Activated T-helper 2 cell treated with anti-CD3 and anti-CD28 coated beads, Interferon-gamma antibody, Interleukin-2, Interleukin-4, amounts not matched to agents 10 μg/mL and 5 μg/mL and 100 μg/mL, durations not matched to agents 14 hours and 24 hours and 36 hours (primary cell): ENCODE measurements around the gene PEX10. TPM values are rescaled to one million over a fixed set of nuclear protein-coding genes. Genes with fewer than 3 reads are reported as not detected.

Source experiments
- DNase-seq: peaks from one replicate; pipeline ENCODE4 v3.0.0; 2021; ENCODE audit warnings: low spot score
- H3K27ac Mint-ChIP-seq: one replicate; pipeline ENCODE4 v1.8.0; 2021; ENCODE audit warnings: mixed read lengths
- H3K27me3 Mint-ChIP-seq: one replicate; pipeline ENCODE4 v1.8.0; 2021; ENCODE audit warnings: low read depth, mixed read lengths
- H3K36me3 Mint-ChIP-seq: one replicate; pipeline ENCODE4 v1.8.0; 2021; ENCODE audit warnings: low read depth, mixed read lengths
- H3K4me1 Mint-ChIP-seq: one replicate; pipeline ENCODE4 v1.8.0; 2021; ENCODE audit warnings: low read depth, mixed read lengths
- H3K4me3 Mint-ChIP-seq: one replicate; pipeline ENCODE4 v1.8.0; 2021; ENCODE audit warnings: low read depth, mild to moderate bottlenecking, moderate library complexity, mixed read lengths
- H3K9me3 Mint-ChIP-seq: one replicate; pipeline ENCODE4 v1.8.0; 2021; ENCODE audit warnings: mixed read lengths
- intact Hi-C: fragments of 100-400 bp; cut with micrococcal nuclease; formaldehyde crosslinking; loops from one replicate; pipeline ENCODE4 v1.15.1; 2023
- total RNA-seq: library from RNA; stranded (reverse); gene quantifications from 2 replicates; pipeline ENCODE4 v1.2.3, GENCODE V29; 2022

The PEX10 gene
- total RNA-seq, 1 donor from 2014 or later, result 18.2 TPM

DNA sequence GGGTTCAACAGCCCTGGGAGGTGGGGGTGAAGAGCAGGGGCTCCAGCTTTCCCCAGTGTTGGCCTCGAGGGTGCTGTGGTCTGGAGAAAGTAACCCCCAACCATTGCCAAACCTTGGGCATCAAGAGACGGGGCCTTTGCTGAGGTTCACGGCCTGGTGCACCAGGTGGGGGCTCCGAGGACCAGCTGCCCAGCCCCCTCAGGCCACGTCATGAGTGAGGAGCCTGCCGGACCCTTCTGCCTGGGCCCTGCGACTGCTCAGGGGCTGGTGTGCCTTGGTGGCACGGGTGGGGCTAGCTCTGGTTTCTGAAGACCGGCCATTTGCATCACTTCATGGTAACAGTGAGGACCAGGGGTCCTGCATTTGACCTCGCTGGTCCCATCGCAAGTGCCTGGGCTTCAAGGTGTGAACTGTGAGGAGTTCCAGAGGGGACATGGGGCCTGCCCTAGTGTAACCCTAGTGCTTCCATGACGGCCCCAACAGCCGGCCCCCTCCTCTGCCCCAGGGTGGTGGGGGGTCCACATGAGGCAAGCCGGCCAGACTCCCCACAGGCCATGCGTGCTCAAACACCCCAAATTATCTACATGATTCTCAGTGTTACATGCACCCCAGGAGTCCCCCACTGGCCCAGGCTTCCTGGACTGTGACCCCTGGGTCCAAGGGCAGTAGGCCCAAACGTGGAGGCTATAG is 34.5 kb downstream of the PEX10 start:
- no peak for DNase-seq
- no peak overlapping the region for H3K27ac Mint-ChIP-seq
- intact Hi-C loops, result no loop called here
- H3K4me3 Mint-ChIP-seq, result no peak overlapping the region
- no peaks in the 10 kb centered on the region for H3K9me3 Mint-ChIP-seq
- no peaks in the 10 kb centered on the region for H3K36me3 Mint-ChIP-seq
- no peaks in the 10 kb centered on the region for H3K4me1 Mint-ChIP-seq
- no peaks in the 10 kb centered on the region for H3K27me3 Mint-ChIP-seq

DNA sequence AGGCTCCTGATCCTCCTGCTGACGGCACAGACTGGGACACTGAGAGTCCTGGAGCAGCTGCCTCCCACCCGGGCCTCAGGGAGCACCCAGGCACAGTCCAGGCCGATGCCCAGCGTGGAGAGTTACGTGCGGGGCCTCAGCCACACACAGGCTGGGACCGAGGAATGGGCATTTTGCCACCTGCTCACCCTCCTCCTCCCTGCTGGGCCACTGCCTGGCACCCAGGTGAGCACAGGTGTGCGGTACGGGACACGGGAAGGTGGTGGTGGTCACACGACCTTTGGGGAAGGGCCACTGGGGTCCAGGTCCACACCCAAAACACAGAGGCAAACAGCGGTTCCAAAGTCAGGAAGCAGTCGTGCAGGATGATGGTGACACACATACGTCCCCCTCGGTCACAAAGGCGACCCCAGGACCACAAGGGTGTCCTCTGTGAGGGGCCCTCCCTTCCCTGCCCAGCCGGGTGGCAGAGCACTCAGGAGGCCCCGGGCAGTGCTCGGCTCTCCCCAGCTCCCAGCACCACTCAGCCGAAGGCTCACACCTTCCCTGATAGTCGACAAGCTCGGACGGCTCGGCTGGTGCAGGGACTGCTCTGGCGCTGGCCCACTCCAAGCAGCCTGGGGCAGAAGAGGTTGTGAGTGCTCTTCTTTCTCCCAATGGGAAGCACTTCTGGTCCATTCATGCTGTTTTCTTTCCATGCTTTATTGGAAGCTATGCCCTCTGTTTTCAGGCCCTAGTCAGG is 35.3 kb downstream of the PEX10 start:
- no peaks in the 10 kb centered on the region for H3K27me3 Mint-ChIP-seq
- no peaks in the 10 kb centered on the region for H3K9me3 Mint-ChIP-seq
- DNase-seq, result no peak
- intact Hi-C loops, result no loop called here
- no peak overlapping the region for H3K4me3 Mint-ChIP-seq
- H3K27ac Mint-ChIP-seq, result no peak overlapping the region
- H3K4me1 Mint-ChIP-seq, result no peaks in the 10 kb centered on the region
- no peaks in the 10 kb centered on the region for H3K36me3 Mint-ChIP-seq

- H3K27me3 Mint-ChIP-seq, result no peaks in the 10 kb centered on the region
- intact Hi-C loops, result no loop called here
- H3K4me3 Mint-ChIP-seq, result no peak overlapping the region
- H3K27ac Mint-ChIP-seq, result no peak overlapping the region
- DNase-seq, result no peak
- no peaks in the 10 kb centered on the region for H3K4me1 Mint-ChIP-seq
- no peaks in the 10 kb centered on the region for H3K9me3 Mint-ChIP-seq
- H3K36me3 Mint-ChIP-seq, result no peaks in the 10 kb centered on the region
Observed at GRCh38 chr1:2376261-2376741, 36.1 kb downstream of the PEX10 start.

- no peaks in the 10 kb centered on the region for H3K4me1 Mint-ChIP-seq
- no peak overlapping the region for H3K27ac Mint-ChIP-seq
- no peak for DNase-seq
- no peaks in the 10 kb centered on the region for H3K9me3 Mint-ChIP-seq
- intact Hi-C loops, result no loop called here
- no peak overlapping the region for H3K4me3 Mint-ChIP-seq
- no peaks in the 10 kb centered on the region for H3K27me3 Mint-ChIP-seq
- H3K36me3 Mint-ChIP-seq, result no peaks in the 10 kb centered on the region
Observed at GRCh38 chr1:2375923-2376260, 36.5 kb downstream of the PEX10 start.

DNA sequence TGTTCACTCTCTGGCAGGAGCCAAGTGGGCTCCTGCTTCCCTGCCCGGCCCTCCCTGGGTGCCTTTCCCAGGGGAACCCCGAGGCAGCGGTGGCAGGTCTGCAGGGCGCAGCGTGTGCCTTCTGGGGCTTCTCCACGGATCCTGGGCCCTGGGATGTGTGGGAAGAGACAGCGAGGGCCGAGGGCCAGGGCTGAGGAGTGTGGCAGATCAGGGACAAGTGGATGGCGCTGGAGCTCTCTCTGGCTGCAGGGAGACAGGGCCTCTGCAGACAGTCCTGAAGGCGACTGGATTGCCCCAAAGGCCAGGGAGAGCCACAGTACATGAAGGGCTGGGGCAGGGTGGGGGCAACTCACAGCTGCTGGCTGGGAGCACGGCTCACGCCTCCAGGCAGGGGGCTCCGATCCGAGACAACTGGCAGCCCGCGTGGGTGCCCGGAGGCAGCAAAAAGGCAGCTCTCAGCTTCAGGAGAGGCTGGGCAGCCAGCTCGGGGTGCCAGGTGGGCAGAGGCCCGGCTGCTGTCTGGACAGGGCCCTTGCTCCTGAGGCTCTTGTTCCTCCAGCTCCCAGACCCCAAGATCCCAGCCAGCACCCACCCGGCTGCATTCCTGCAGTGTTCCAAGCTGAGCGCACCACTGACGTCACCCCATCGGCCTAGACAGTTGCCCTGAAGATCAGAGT is 37.0 kb downstream of the PEX10 start:
- no peaks in the 10 kb centered on the region for H3K27me3 Mint-ChIP-seq
- no peak overlapping the region for H3K27ac Mint-ChIP-seq
- intact Hi-C loops, result no loop called here
- no peak for DNase-seq
- H3K36me3 Mint-ChIP-seq, result no peaks in the 10 kb centered on the region
- H3K4me3 Mint-ChIP-seq, result no peak overlapping the region
- H3K4me1 Mint-ChIP-seq, result no peaks in the 10 kb centered on the region
- H3K9me3 Mint-ChIP-seq, result no peaks in the 10 kb centered on the region

DNA sequence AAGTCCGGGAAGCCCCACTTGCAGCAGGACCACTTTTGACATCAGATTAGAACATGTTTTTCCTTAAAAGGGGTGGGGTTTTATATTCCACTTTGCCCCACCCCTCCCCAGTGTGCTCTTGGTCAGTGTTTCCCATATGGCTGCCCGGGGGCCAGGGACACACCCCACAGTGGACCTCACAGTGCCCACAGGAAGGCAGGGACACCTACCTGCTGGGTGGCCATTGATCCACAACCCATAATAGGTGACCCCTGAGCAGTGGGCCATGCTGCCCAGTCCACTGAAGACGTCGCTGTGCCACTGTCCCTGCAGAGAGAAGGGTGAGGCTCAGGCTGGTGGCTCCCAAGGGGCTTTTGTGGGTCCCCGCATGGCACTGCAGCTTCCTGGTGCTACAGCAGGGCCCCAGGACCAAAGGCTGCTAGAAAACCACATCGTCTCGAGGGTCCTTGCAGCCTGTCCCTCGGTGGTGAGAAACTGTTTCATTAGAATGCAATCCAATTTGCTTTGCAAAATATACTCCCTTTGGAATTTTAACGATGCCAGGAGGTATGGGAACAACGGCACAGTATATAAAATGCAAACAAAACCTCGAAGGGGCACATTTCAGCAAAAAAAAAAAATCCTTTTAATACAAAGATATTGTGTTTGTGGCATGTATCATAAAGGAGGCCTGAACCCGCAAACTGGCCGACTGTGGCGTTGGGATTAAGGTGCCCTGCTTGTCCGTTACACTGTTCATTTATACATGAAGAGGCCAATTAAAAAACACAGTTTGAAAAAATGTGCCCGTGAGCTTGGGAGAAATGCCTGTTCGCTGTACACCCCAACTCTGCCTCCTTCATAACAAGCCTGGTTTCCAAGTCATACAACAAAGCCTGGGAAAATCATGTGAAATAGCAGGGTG is 37.9 kb downstream of the PEX10 start:
- H3K4me3 Mint-ChIP-seq, result no peak overlapping the region
- H3K9me3 Mint-ChIP-seq, result no peaks in the 10 kb centered on the region
- H3K4me1 Mint-ChIP-seq, result no peaks in the 10 kb centered on the region
- intact Hi-C loops, result no loop called here
- no peaks in the 10 kb centered on the region for H3K36me3 Mint-ChIP-seq
- H3K27ac Mint-ChIP-seq, result no peak overlapping the region
- H3K27me3 Mint-ChIP-seq, result no peaks in the 10 kb centered on the region
- no peak for DNase-seq

DNA sequence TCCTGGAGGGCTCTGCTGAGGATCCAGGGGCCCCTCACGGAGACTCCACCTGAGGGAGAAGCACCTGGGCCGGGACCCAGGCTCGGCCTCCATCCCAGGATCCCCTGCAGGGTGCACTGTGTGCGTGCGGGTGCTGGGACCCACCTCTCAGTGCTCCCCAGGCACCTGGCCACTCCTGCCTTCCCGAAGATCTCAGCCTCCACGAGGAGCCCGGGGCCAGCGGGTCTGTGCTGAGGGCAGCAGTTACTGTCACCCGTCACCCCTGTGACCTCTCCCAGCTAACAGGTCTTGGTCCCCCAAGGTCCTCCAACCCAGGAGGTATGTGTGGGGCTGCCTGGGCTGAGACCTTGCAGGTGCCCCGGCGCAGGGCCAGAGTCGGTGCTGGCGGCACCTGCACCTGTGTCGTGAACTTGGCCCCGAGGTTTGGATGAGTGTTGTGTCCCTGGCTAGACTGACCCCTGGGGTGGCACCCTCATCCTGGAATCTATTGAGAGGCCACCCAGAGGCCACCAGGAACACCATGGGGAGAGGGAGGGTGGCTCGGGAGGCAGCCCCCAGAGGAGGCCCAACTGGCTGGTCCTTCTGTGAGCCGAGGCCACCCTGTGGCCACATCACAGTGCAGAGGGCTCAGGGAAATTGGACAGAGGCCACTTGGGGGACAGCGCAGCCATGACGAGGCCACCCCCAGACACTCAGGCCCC is 38.7 kb downstream of the PEX10 start:
- Mint-ChIP-seq H3K9me3 (no peaks in the 10 kb centered on the region), H3K27me3 (no peaks in the 10 kb centered on the region), H3K4me3 (no peak overlapping the region), H3K36me3 (no peaks in the 10 kb centered on the region), H3K27ac (no peak overlapping the region), H3K4me1 (no peaks in the 10 kb centered on the region)
- intact Hi-C loops, result no loop called here
- no peak for DNase-seq

DNA sequence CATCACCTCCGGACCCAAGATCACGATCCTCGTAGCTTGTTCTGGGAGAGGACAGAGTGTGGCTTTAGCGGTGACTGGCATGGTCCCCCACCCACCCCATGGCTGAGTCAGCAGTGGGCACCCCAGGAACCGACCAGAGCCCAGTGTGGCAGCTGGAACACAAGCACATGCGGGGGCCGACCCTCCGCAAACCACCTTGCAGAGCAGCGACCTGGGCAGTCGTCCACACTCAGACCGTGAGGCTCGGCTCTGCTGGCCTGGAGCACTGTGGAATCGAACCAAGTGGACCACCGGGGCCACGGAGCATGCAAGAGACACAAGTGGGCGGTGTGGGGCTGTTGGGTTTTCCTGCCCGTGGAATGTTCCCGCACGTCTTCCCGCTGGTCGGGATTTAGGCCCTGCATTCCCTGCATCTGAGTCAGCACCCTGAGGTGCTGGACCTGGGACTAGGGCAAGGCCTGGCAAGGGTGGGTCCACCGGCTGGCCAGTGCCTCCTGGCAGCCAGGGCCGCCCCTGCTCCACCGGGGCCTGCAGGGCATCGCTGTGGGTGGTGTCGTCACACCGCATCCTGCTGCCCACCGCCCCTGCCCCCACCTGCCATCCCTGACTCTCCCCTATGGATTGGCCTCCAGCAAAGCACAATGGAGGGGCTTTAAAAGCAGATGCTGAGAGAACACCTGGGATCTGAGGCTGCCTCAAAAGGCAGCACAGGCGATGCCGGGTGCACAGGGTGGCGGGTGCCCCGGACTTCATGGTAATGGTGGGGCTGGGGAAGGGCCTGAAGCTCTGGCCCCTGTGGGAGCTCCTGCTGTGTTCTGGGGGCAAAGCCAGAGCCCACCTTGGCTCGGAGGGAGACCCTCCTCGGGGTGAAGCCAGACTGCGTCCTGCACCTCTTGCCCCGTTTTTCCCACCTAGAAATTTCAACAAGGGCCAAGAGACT is 39.5 kb downstream of the PEX10 start:
- intact Hi-C loops, result no loop called here
- no peak for DNase-seq
- Mint-ChIP-seq H3K36me3 (no peaks in the 10 kb centered on the region), H3K4me1 (no peaks in the 10 kb centered on the region), H3K4me3 (no peak overlapping the region), H3K27me3 (no peaks in the 10 kb centered on the region), H3K27ac (no peak overlapping the region), H3K9me3 (no peaks in the 10 kb centered on the region)

DNA sequence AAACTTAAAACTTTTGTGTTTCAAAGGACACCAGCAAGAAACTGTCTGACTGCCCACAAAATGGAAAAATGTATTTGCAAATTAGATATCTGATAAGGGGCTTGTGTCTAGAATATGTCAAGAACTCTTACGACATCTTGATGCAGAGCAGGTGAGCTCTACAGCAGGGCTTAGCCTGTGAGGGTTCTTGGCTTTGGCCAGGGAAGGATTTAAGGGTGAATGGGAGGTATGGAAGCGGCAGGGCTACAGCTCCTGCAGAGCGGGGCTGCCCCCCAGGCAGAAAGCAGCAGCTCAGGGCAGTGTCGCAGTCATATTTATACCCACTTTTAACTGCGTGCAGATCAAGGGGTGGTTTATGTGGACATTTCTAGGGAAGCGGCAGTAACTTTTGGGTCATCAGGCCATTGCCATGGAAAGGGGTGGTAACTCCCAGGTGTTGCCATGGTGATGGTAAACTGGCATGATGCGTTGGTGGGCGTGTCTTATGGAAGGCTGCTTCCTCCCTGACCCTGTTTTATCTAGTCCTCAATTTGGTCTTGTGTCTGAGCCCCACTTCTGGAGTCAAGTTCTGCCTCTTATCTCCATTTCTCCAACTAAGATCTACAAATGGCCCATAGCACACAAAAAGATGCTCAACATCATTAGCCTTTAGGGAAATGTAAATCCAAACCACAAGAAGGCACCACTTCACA is 44.2 kb downstream of the PEX10 start:
- Mint-ChIP-seq H3K27ac (no peak overlapping the region), H3K27me3 (peaks cover 3% of the 10 kb centered on the region), H3K4me3 (no peak overlapping the region), H3K36me3 (no peaks in the 10 kb centered on the region), H3K9me3 (peaks cover 6% of the 10 kb centered on the region), H3K4me1 (no peaks in the 10 kb centered on the region)
- DNase-seq, result no peak
- intact Hi-C loops, result no loop called here

- H3K36me3 Mint-ChIP-seq, result no peaks in the 10 kb centered on the region
- H3K4me3 Mint-ChIP-seq, result no peak overlapping the region
- no peaks in the 10 kb centered on the region for H3K4me1 Mint-ChIP-seq
- DNase-seq, result no peak
- H3K27me3 Mint-ChIP-seq, result peaks cover 5% of the 10 kb centered on the region
- H3K9me3 Mint-ChIP-seq, result peaks cover 6% of the 10 kb centered on the region
- intact Hi-C loops, result no loop called here
- no peak overlapping the region for H3K27ac Mint-ChIP-seq
Observed at GRCh38 chr1:2363847-2364513, 48.4 kb downstream of the PEX10 start.
